GM18868 (cell line): ENCODE results near the gene UBR4.

Experiments used
- ATAC-seq: cut with Tn5 transposase; IDR thresholded peaks from one replicate; pipeline ENCODE4 v1.9.1; 2021; ENCODE audit warnings: mild to moderate bottlenecking, moderate library complexity; ENCODE audit not compliant: unreplicated experiment

The UBR4 gene

DNA sequence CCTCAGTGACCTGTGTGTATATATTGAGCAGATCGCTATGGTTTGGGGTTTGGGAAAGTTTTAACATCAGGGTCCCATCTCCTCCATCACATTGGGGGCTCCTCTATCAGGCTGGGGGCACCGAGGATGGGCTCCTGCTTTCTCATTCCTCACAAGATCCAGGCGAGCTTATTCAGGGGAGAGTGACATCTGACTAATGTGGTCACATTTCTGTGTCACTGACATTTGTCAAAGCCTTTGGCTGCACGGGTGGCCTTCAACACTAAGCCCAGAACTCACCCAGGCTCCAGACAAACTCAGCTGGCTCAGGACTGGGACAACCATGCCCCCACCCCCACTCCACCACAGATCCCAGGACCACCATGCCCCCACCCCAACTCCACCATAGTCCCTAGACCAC, 150.3 kb downstream of the UBR4 start:
- no peak for ATAC-seq

- ATAC-seq, result no peak
Measured at GRCh38 chr1:19058476-19058797, 151.6 kb downstream of the UBR4 start.

DNA sequence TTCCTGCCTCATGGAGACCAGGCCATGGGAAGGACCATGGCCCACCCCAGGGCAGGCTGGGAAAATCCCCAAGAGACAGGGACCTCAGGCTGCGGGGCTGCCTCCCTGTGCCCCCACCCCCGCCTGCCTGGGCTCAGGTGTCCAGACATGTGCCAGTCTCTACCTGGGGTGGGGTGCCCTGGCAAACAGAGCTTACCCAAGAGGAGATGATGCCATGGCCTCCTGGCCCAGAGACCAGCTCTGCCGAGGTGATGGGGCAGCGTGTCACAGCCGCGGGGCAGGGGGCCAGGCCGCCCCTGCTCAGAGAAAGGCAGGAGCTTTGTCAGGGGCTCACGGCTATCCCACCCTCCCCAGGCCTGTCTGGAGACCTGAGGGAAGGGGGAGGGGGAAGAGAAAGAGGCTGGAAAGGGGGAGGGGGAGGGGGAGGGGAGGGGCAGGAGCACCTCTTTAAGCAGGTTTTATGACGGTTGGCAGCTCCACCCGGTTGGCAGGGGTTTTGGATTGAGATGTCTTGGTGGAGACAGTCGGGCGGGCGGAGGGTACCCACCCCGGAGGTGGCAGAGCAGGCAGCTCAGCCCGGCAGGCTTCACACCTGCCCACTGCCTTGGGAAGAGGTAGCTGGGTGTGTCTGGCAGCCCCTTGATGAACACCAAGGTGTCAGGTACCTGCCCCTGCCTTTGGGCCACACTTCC, 152.1 kb downstream of the UBR4 start:
- ATAC-seq, result no peak

DNA sequence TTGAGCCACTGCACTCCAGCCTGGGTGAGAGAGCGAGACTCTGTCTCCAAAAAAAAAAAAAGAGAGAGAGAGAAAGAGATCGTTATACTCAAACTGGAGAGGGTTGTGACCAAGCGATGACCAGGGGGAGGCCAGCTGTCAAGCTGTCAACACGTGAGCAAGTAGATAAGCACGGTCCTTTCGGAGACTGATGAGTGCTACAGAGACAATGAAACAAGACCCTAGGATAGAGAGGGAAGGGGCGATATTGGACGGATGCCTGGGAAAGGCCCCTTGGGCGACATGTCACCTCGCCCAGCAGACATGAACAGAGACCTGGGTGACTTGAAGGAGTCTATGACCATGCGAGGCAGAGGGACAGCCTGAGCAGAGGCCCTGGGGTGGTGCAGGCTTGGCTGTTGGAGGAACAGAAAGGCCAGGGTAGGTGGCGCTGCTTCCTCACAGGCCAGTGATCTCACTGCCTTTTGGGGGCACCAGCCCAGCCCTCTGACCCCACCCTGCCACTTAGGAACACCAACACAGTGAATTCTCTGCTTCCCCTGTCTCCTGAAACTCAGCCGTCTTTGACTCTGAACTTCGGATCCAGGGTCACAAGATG, 152.8 kb downstream of the UBR4 start:
- no peak for ATAC-seq

- no peak for ATAC-seq
Measured at GRCh38 chr1:19055701-19056100, 154.4 kb downstream of the UBR4 start.

GRCh38 chr1:19055001-19055400, 155.1 kb downstream of the UBR4 start:
- no peak for ATAC-seq

- no peak for ATAC-seq
Measured at GRCh38 chr1:19054216-19054615, 155.8 kb downstream of the UBR4 start.

DNA sequence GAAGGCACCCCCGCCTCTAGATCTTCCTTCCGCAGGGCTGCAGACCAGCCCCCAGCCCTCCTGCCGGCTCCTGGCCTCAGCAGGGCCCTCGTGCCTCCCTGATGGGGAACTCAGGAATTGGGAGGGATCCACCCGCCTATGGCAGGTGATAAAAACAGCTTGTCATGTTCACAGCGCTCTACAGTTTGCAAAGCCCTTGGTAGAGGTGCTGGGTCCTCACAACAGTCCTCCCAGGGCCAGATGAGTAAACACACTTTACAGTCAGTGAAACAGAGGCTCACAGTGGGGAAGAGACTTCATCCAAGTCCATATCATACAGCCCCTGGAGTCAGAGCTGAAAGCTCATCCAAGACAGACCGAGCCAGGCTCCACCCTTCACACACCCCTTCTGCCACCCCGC, 156.6 kb downstream of the UBR4 start:
- no peak for ATAC-seq

- no peak for ATAC-seq
Measured at GRCh38 chr1:19049798-19050197, 160.3 kb downstream of the UBR4 start.

DNA sequence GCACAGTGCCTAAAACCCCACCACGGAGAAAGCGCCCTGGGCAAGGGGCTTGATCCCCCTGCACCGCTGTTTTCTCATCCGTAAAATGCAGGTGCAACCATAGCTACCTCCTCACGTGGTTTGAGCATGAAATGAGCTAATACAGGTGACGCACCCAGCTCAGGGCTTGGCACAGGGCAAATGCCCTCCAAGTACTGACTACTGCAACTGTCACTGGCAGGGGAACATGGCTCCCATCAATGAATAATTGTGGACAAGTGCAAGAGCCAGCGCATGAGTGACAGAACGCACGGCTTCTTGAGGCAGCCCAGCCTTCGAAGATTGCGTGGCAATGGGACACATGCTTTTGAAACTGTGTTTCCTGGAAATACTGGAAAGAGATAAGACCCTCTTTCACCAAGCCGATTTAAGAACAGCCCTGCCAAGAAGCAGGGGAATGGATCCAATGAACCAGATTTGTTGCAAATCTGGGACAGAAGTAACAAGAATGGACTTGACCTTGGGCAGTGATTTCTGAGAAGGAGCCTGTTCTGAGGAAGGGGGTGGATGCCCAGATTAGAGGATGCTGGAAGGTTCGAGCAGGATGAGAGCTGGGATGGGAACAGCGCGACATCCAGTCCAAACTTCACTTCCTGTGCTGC, 160.8 kb downstream of the UBR4 start:
- no peak for ATAC-seq

DNA sequence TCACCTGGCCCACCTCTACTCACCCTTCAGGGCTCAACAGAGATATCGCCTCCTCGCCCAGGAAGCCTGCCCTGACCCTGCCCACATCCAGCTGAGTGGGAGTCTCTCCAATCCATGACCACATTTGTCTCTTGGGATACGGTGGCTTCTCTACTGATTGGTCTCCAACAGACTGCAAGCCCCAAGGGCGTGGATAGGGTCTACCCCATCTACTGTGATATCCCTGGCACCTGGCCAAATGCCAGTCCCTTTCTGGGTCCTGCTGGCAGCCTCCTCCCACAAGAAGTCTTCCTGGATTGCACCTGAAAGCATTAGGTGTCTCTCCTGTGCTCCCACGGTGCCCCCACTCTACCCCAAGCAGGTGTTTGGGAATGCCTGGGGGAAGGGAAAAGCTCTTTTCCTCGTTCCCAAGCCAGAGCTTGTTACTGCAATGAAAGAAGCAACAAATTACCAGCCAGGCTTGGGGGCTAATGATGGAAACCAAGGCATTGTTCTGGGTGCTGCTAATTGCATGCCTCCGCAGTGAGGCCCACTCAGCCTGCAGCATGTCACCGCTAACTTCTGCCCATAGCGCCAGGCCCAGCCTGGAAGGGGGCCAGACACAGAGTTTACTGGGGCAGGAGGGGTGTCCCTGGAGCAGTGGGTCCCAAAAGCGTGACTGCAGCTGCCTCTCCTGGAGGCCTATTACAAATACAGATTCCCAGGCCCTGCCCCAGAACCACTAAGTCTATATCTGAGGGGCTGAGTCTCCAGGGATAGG, 162.9 kb downstream of the UBR4 start:
- no peak for ATAC-seq

DNA sequence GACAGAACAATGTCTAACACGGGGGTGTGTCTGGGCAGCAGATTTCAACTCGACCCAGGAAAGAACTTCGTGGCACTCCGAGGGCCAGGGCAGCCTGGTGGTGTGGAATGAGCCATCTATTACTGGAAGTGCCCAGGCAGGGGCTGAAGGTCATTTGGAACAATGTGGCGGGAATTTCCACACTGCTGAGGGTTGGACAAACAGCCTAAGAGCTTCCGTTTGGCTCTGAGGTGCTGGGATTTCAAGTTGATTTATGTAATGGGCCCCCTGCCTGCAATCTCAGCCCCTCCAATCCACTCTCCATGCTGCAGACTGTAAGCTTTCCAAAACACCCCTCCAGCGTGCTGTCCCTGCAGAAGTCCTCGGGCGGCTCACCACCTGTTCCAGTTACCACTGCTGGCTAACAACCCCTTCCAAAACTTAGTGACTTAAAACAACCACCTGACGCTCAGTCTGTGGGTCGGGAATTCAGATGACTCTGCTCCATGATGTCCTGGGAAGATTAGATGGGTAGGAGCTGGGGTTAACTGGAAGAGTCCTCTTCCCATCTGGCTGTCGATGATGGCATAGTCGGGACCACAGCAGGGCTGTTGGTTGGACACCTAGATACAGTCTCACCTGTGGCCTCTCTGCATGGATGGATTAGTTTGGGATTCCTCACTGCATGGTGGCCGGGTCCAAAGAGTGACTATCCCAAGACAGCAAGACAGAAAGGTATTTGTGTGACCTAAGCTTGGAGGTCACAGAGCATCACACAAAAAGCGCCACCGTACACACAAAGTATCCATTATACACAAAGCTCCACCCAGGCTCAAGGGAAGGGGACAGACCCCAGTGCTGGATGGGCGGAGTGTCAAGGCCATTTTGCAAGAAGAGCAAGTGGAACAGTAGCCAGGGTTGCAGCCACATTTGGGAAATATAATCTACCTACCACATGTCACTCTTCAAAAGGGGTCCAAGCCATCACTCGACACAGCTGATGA, 163.9 kb downstream of the UBR4 start:
- no peak for ATAC-seq

- no peak for ATAC-seq
Measured at GRCh38 chr1:19044975-19045831, 164.9 kb downstream of the UBR4 start.

GRCh38 chr1:19044471-19044870, 165.6 kb downstream of the UBR4 start:
- no peak for ATAC-seq

GRCh38 chr1:19043579-19044443, 166.3 kb downstream of the UBR4 start:
- ATAC-seq, result no peak

- ATAC-seq, result no peak
Measured at GRCh38 chr1:19042675-19043578, 167.1 kb downstream of the UBR4 start.

GRCh38 chr1:19040010-19040680, 169.9 kb downstream of the UBR4 start:
- no peak for ATAC-seq
